Hepatocyte (in vitro differentiated cells): ENCODE data around the gene QPRT.
"Not testable (repeated sequence)": the region's sequence is repeated elsewhere in the genome, so short reads cannot be mapped to it uniquely, and the experiment has no call there.

Experiments used
- EZH2 ChIP-seq: fragments of 200-600 bp; sonication (generic); IDR thresholded peaks from 2 replicates; pipeline ENCODE4 v1.6.1; 2016; ENCODE audit warnings: antibody characterized with exemption, mild to moderate bottlenecking, borderline replicate concordance
- EZH2phosphoT487 ChIP-seq: fragments of 200-600 bp; sonication (generic); IDR thresholded peaks from one replicate; pipeline ENCODE4 v1.6.1; 2018; ENCODE audit warnings: antibody characterized with exemption, mild to moderate bottlenecking, low read depth, moderate library complexity; ENCODE audit not compliant: unreplicated experiment, severe bottlenecking
- TF ChIP-seq, protein P1 (sequence below): fragments of 200-600 bp; sonication (generic); IDR thresholded peaks from 2 replicates; pipeline ENCODE4 v1.5.1; 2016; ENCODE audit warnings: antibody characterized with exemption, mild to moderate bottlenecking; ENCODE audit not compliant: poor library complexity

DNA sequence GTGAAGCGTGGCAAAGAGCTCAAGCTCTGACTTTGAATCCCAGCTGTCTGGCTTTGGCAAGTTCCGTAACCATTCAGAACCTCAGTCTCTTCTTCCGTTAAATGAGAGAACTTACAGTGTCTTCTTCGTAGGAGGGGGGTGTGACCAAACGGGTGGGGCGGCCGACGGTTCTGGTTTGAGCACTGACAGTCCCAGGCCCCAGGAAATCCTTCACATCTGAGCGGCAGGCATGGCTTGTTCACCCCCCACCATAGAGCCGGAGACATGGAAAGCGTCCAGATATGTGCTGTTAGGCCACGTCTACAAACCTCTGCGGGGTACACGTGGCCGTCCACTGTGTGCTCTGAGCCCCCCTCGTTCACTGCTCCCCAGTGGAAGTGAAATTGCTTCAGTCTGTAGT, 43.1 kb upstream of the QPRT start:
- TF ChIP-seq, protein P1, sequence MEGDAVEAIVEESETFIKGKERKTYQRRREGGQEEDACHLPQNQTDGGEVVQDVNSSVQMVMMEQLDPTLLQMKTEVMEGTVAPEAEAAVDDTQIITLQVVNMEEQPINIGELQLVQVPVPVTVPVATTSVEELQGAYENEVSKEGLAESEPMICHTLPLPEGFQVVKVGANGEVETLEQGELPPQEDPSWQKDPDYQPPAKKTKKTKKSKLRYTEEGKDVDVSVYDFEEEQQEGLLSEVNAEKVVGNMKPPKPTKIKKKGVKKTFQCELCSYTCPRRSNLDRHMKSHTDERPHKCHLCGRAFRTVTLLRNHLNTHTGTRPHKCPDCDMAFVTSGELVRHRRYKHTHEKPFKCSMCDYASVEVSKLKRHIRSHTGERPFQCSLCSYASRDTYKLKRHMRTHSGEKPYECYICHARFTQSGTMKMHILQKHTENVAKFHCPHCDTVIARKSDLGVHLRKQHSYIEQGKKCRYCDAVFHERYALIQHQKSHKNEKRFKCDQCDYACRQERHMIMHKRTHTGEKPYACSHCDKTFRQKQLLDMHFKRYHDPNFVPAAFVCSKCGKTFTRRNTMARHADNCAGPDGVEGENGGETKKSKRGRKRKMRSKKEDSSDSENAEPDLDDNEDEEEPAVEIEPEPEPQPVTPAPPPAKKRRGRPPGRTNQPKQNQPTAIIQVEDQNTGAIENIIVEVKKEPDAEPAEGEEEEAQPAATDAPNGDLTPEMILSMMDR, result not testable (repeated sequence)
- not testable (repeated sequence) for TF ChIP-seq EZH2, EZH2phosphoT487
